IMR-90 (cell line): ENCODE results near the gene RBMS3.

Experiments
- BHLHE40 ChIP-seq: fragments of 150-350 bp; IDR thresholded peaks from 2 replicates; pipeline ENCODE4 v1.6.1; 2016; ENCODE audit warnings: mild to moderate bottlenecking, low read depth, low read length
- RFX5 ChIP-seq: IDR thresholded peaks from 2 replicates; pipeline ENCODE4 v1.8.0; 2012; ENCODE audit warnings: low read depth, mild to moderate bottlenecking, low read length, moderate library complexity
- SMC3 ChIP-seq: fragments of 150-350 bp; IDR thresholded peaks from 2 replicates; pipeline ENCODE4 v1.6.1; 2016; ENCODE audit warnings: low read depth, mild to moderate bottlenecking, antibody characterized with exemption, low read length, moderate library complexity
- TF ChIP-seq, protein P1 (sequence below): conservative IDR thresholded peaks from 2 replicates; pipeline ENCODE4 v1.5.1; 2012; ENCODE audit warnings: mild to moderate bottlenecking, low read depth, low read length, improper control_type of control experiment

DNA sequence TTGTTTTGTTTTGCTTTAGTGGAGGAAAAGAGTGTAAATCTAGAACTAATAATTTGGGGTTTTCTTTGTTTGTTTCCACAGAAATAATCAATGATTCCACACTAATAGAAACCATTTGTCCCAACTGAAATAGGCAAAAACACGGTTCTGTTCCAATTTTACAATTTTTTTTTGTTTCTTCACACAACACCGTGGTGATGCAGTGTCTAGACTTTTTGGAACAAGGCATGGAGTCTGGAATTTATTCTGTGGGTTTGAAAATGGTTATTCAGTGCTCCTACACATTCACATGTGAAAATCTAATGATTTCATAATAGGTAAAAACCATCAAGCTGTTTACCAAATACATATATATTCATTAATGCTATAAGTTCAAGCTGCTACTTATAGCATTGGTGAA is 696.5 kb downstream of the RBMS3 start:
- TF ChIP-seq, protein P1, sequence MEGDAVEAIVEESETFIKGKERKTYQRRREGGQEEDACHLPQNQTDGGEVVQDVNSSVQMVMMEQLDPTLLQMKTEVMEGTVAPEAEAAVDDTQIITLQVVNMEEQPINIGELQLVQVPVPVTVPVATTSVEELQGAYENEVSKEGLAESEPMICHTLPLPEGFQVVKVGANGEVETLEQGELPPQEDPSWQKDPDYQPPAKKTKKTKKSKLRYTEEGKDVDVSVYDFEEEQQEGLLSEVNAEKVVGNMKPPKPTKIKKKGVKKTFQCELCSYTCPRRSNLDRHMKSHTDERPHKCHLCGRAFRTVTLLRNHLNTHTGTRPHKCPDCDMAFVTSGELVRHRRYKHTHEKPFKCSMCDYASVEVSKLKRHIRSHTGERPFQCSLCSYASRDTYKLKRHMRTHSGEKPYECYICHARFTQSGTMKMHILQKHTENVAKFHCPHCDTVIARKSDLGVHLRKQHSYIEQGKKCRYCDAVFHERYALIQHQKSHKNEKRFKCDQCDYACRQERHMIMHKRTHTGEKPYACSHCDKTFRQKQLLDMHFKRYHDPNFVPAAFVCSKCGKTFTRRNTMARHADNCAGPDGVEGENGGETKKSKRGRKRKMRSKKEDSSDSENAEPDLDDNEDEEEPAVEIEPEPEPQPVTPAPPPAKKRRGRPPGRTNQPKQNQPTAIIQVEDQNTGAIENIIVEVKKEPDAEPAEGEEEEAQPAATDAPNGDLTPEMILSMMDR, result no peak
- TF ChIP-seq SMC3 (no peak), RFX5 (no peak), BHLHE40 (no peak)
